H1 (cell line): ENCODE measurements around the gene PHACTR1. TPM values are rescaled to one million over a fixed set of nuclear protein-coding genes. Genes with fewer than 3 reads are reported as not detected.
A peak's percentile ranks its signal among the peaks of the same experiment; 100 is the strongest.

Experiments
- CTCF ChIA-PET: fragments of 300-600 bp; sonication (Branson Sonifier 250); formaldehyde crosslinking; loops from one replicate; lab custom pipeline; 2021; ENCODE audit not compliant: partially characterized antibody; lab: Charles Lee
- POLR2A ChIA-PET: fragments of 300-600 bp; sonication (Branson Sonifier 250); formaldehyde crosslinking; loops from one replicate; lab custom pipeline; 2021; ENCODE audit warnings: inconsistent platforms; ENCODE audit not compliant: partially characterized antibody; lab: Charles Lee
- DNase-seq, 2 experiments: peaks; one replicate each; pipeline versions ENCODE4 v3.0.0 to v3.0.0-alpha.2; 2010 to 2022; ENCODE audit warnings: low spot score in 2 of 2, low read depth in 1 of 2, mixed read lengths in 1 of 2
- FAIRE-seq: peaks from 2 replicates; lab custom pipeline; 2011; peaks lifted over from hg19 to GRCh38; lab: Jason Lieb, UNC
- H2AFZ ChIP-seq: 2 replicates; pipeline ENCODE4 v1.8.1; 2012; ENCODE audit warnings: low read length, inconsistent platforms
- H2AK5ac ChIP-seq: 2 replicates; pipeline ENCODE4 v1.6.1; 2013; ENCODE audit warnings: low read depth, low read length
- H2BK120ac ChIP-seq: replicated peaks from 2 replicates; pipeline ENCODE3; 2013; ENCODE audit warnings: low read depth, low read length, inconsistent platforms
- H2BK12ac ChIP-seq: 2 replicates; pipeline ENCODE4 v1.6.1; 2013; ENCODE audit warnings: low read depth, low read length
- H2BK15ac ChIP-seq: 2 replicates; pipeline ENCODE4 v1.6.1; 2013; ENCODE audit warnings: low read length
- H2BK20ac ChIP-seq: 2 replicates; pipeline ENCODE4 v1.6.1; 2013; ENCODE audit warnings: low read length
- H2BK5ac ChIP-seq: 2 replicates; pipeline ENCODE4 v1.6.1; 2013; ENCODE audit warnings: low read depth, low read length
- H3K14ac ChIP-seq: 2 replicates; pipeline ENCODE4 v1.6.1; 2013; ENCODE audit warnings: inconsistent platforms; ENCODE audit not compliant: insufficient read length
- H3K18ac ChIP-seq: 2 replicates; pipeline ENCODE4 v1.6.1; 2013; ENCODE audit warnings: low read length; ENCODE audit errors: extremely low read depth
- H3K23ac ChIP-seq: 2 replicates; pipeline ENCODE4 v1.6.1; 2013; ENCODE audit warnings: inconsistent platforms; ENCODE audit not compliant: insufficient read length
- H3K23me2 ChIP-seq: 2 replicates; pipeline ENCODE4 v1.6.1; 2013; ENCODE audit warnings: low read depth, low read length
- H3K27ac ChIP-seq: 2 replicates; pipeline ENCODE4 v1.6.1; 2011; ENCODE audit warnings: low read depth, low read length, inconsistent platforms
- H3K27me3 ChIP-seq, 4 experiments: replicated peaks in 1 of 4; 1 replicate in 1 of 4; 2 replicates in 3 of 4; pipeline versions ENCODE4 v1.6.1 to v1.8.1; 2011 to 2013; ENCODE audit warnings: low read length in 3 of 4, mild to moderate bottlenecking in 3 of 4, inconsistent platforms in 2 of 4, mixed read lengths in 2 of 4, moderate library complexity in 1 of 4; ENCODE audit not compliant: control insufficient read depth in 3 of 4, insufficient read depth in 3 of 4; ENCODE audit errors: extremely low read depth in 1 of 4
- H3K36me3 ChIP-seq, 4 experiments: 2 replicates each; pipeline versions ENCODE4 v1.6.1 to v1.8.1; 2011 to 2013; ENCODE audit warnings: mild to moderate bottlenecking in 4 of 4, low read length in 3 of 4, moderate library complexity in 2 of 4, control low read depth in 1 of 4, inconsistent platforms in 1 of 4; ENCODE audit not compliant: insufficient read depth in 4 of 4, control insufficient read depth in 2 of 4
- H3K4ac ChIP-seq: replicated peaks from 2 replicates; pipeline ENCODE3; 2013; ENCODE audit warnings: low read length, low read depth, mixed read lengths, inconsistent platforms; ENCODE audit not compliant: insufficient read length
- H3K4me1 ChIP-seq, 4 experiments: replicated peaks in 1 of 4; 1 replicate in 1 of 4; 2 replicates in 3 of 4; pipeline versions ENCODE4 v1.6.1 to v1.8.1; 2011 to 2013; ENCODE audit warnings: low read length in 3 of 4, inconsistent platforms in 2 of 4, mixed read lengths in 1 of 4; ENCODE audit not compliant: insufficient read depth in 4 of 4, control insufficient read depth in 3 of 4
- H3K4me2 ChIP-seq, 2 experiments: 2 replicates each; pipeline versions ENCODE4 v1.6.1 to v1.8.1; 2011 to 2013; ENCODE audit warnings: low read depth in 2 of 2, low read length in 2 of 2, control low read depth in 1 of 2, inconsistent platforms in 1 of 2, mild to moderate bottlenecking in 1 of 2; ENCODE audit not compliant: insufficient read depth in 1 of 2
- H3K4me3 ChIP-seq, 4 experiments: fragments of 200-600, 300-600 bp in 1 of 4; sonication (generic), shearing (Covaris generic), sonication (Bioruptor Twin) in 1 of 4; 2 replicates each; pipeline versions ENCODE4 v1.5.1 to v1.8.1; 2011 to 2016; ENCODE audit warnings: low read length in 4 of 4, low read depth in 3 of 4, control low read depth in 2 of 4, inconsistent platforms in 2 of 4, mild to moderate bottlenecking in 2 of 4, mixed read lengths in 1 of 4, moderate library complexity in 1 of 4; ENCODE audit not compliant: insufficient read depth in 2 of 4; ENCODE audit errors: extremely low read depth in 1 of 4
- H3K56ac ChIP-seq: replicated peaks from 2 replicates; pipeline ENCODE3; 2013; ENCODE audit warnings: low read depth, mild to moderate bottlenecking, mixed read lengths, low read length, inconsistent platforms; ENCODE audit not compliant: insufficient read length
- H3K79me1 ChIP-seq: 2 replicates; pipeline ENCODE4 v1.6.1; 2013; ENCODE audit warnings: low read depth, low read length, control low read depth
- H3K79me2 ChIP-seq, 2 experiments: 2 replicates each; pipeline versions ENCODE4 v1.6.1 to v1.8.1; 2012 to 2013; ENCODE audit warnings: low read length in 2 of 2, mild to moderate bottlenecking in 2 of 2, inconsistent platforms in 1 of 2; ENCODE audit not compliant: insufficient read depth in 2 of 2, control insufficient read depth in 1 of 2
- H3K9ac ChIP-seq, 4 experiments: replicated peaks in 1 of 4; 1 replicate in 1 of 4; 2 replicates in 3 of 4; pipeline versions ENCODE4 v1.6.1 to v1.8.1; 2011 to 2013; ENCODE audit warnings: low read depth in 3 of 4, low read length in 3 of 4, control low read depth in 2 of 4, mild to moderate bottlenecking in 2 of 4, moderate library complexity in 2 of 4, inconsistent platforms in 1 of 4; ENCODE audit errors: extremely low read depth in 1 of 4
- H3K9me3 ChIP-seq, 2 experiments: 2 replicates each; pipeline versions ENCODE4 v1.6.1 to v1.8.1; 2012 to 2013; ENCODE audit warnings: mild to moderate bottlenecking in 2 of 2, moderate library complexity in 2 of 2, control low read depth in 1 of 2, inconsistent platforms in 1 of 2, low read depth in 1 of 2, low read length in 1 of 2, mixed read lengths in 1 of 2; ENCODE audit not compliant: insufficient read depth in 2 of 2
- H4K20me1 ChIP-seq, 2 experiments: replicated peaks in 1 of 2; 2 replicates each; pipeline versions ENCODE3 to v1.8.1; 2011 to 2013; ENCODE audit warnings: inconsistent platforms in 2 of 2, low read length in 2 of 2, mild to moderate bottlenecking in 1 of 2; ENCODE audit not compliant: insufficient read depth in 2 of 2, control insufficient read depth in 1 of 2
- H4K5ac ChIP-seq: 2 replicates; pipeline ENCODE4 v1.6.1; 2013; ENCODE audit warnings: low read length, low read depth, mixed read lengths, inconsistent platforms; ENCODE audit not compliant: insufficient read length
- H4K8ac ChIP-seq: 2 replicates; pipeline ENCODE4 v1.8.0; 2013; ENCODE audit warnings: mild to moderate bottlenecking, moderate library complexity, low read length, inconsistent platforms; ENCODE audit not compliant: insufficient read depth; ENCODE audit errors: extremely low read depth
- H4K91ac ChIP-seq: replicated peaks from 2 replicates; pipeline ENCODE3; 2013; ENCODE audit warnings: low read length, mixed read lengths, inconsistent platforms; ENCODE audit not compliant: insufficient read length
- BCL11A ChIP-seq, 2 experiments: IDR thresholded peaks; one replicate each; pipeline ENCODE4 v1.6.1; 2011; ENCODE audit warnings: low read depth in 2 of 2, low read length in 2 of 2, mild to moderate bottlenecking in 2 of 2
- SP4 ChIP-seq: IDR thresholded peaks from 2 replicates; pipeline ENCODE4 v1.6.1; 2012; ENCODE audit warnings: low read length, inconsistent platforms
- YY1 ChIP-seq: IDR thresholded peaks from 2 replicates; pipeline ENCODE4 v1.6.1; 2011; ENCODE audit warnings: low read depth, mild to moderate bottlenecking, low read length
- WGBS, 2 experiments: shearing (Covaris generic) in 1 of 2; methylation state at CpG; one replicate each; pipeline versions ENCODE4 v1.1.6 to v1.1.7; 2013 to 2015; ENCODE audit warnings: low lambda C conversion rate in 2 of 2, mixed read lengths in 2 of 2, inconsistent platforms in 1 of 2, low coverage in 1 of 2, missing lambda C conversion rate in 1 of 2; ENCODE audit not compliant: insufficient replicate concordance in 2 of 2, insufficient coverage in 1 of 2, insufficient read length in 1 of 2; ENCODE audit errors: extremely low coverage in 1 of 2, missing lambda C conversion rate in 1 of 2; 5-methylcytosine and 5-hydroxymethylcytosine counted together
- polyA plus RNA-seq, 7 experiments: library from polyadenylated mRNA; depleted of rRNA in 3 of 7; stranded (reverse) in 5 of 7; unstranded in 2 of 7; fragments of >200 nt in 5 of 7; fragments of 200-250 nt in 2 of 7; gene quantifications; 1 replicate in 5 of 7; 2 replicates in 1 of 7; 4 replicates in 1 of 7; pipeline versions ENCODE4 v1.2.1 to v1.2.3, GENCODE V29; 2011 to 2013; ENCODE audit warnings: missing spikeins in 2 of 7, mixed read lengths in 2 of 7
- total RNA-seq: library from RNA; stranded (reverse); fragmentation: NEBNext Ultra II Directional; extraction: Animal tissue kit (Norgen Biotek cat#: 25700); gene quantifications from 2 replicates; pipeline ENCODE4 v1.2.1, GENCODE V29; 2021

PHACTR1 gene
- total and polyA plus RNA-seq, 2 of the 8 experiments (the other 6 are each of a cell fraction or from before 2014, with no cell fraction given) = 3.9 to 17.1 TPM

GRCh38 chr6:12875051-12875450 lies 158.5 kb downstream of the PHACTR1 start:
- Histone ChIP-seq H3K79me2 (no peaks in the 10 kb centered on the region), H3K4me2 (no peak overlapping the region), H2BK12ac (no peak overlapping the region), H3K23ac (no peak overlapping the region), H3K4ac (no peak overlapping the region), H2AK5ac (no peak overlapping the region), H3K27me3 (no peaks in the 10 kb centered on the region), H3K36me3 (no peaks in the 10 kb centered on the region), H2BK15ac (no peak overlapping the region), H3K9ac (no peak overlapping the region), H3K23me2 (no peaks in the 10 kb centered on the region), H3K18ac (no peak overlapping the region), H4K5ac (no peak overlapping the region), H3K56ac (no peak overlapping the region)
- TF ChIP-seq SP4 = no peak
- no peak for TF ChIP-seq BCL11A (IDR thresholded peaks at IDR 0.05; ENCODE audit: low read depth in 2 of 2, low read length in 2 of 2)
- no peak for TF ChIP-seq YY1
- TF ChIP-seq, all 59 proteins: peak for 0
- DNase-seq (no peak), FAIRE-seq (no peak)
- WGBS, 2 experiments = 92% methylated on average over 6 of the region's 6 CpGs; no CpG with 5 or more reads in 1 of the 2 experiments
- Histone ChIP-seq H3K14ac (no peak overlapping the region), H3K9me3 (no peaks in the 10 kb centered on the region), H2BK20ac (no peak overlapping the region), H2BK5ac (no peak overlapping the region), H3K79me1 (no peaks in the 10 kb centered on the region), H2AFZ (no peak overlapping the region), H4K91ac (peak overlapping the region; percentile 41), H4K8ac (no peak overlapping the region), H2BK120ac (no peak overlapping the region), H3K4me3 (no peak overlapping the region), H4K20me1 (no peaks in the 10 kb centered on the region), H3K4me1 (peaks cover 0 to 6% (median 2%) of the 10 kb centered on the region in 4 experiments; a peak in 2 of 7 replicates), H3K27ac (no peak overlapping the region)
- ChIA-PET POLR2A (no interaction called here), CTCF (interaction anchor here (1.3 to 1.9 kb wide), 3 partner anchors 14 to 32 kb away, joined by 4 to 5 read pairs (median 5); no protein-coding TSS in a partner anchor)
